HPDE6-E6E7 (cell line): Measurements from ENCODE around the gene SORCS2.

Experiments
- DNase-seq: peaks from one replicate; pipeline ENCODE4 v3.0.0; 2011; ENCODE audit warnings: missing footprints; ENCODE audit errors: extremely low spot score

SORCS2 gene

DNA sequence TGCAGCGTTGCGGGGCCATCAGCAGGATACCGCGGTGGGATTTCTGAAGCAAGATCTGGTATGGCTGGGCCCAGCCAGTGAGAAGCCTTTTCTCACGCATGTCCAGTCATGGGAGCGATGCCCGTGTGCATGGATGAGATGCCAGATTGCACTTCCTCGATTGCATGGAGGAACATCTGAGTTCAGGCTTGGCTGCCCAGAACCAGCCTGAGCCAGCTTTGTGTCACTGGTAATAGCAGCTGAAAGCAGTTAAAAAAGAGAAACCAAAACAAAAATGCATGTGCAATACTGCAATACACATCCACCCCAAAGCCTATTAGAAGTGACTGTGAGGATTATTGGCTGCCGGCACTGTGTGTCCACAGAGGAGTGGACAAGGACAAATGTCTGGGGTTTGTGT, 183.1 kb downstream of the SORCS2 start:
- DNase-seq = no peak

DNA sequence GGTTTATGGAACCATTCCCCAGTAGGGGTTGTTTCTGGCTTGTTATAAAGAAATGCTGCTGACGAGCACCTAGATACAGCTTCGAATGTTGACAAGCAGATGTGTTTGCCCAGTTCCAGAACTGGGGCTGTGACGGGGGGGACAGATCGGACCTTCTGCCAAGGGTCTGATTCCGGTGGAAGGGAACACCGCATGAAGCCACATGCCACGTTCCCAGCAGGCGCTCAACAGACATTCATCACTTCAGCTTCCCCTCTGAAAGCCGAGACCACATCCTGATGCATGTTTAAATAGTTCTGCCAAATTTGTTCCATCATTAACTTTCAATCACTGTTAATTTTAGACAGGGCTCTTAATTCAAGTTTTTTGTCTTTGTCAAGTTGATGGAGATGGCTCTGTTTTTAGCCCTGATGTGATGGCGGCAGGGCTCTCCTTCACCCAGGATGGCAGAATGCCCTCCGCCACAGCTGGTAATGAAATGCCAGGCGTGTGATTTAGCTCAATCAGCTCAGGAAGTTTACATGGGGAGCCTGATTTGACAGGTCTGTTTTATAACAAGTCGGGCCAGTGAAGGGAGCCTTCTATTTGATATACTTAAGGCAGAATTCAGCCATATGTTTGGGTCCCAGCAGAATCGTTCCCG, 185.0 kb downstream of the SORCS2 start:
- no peak for DNase-seq

DNA sequence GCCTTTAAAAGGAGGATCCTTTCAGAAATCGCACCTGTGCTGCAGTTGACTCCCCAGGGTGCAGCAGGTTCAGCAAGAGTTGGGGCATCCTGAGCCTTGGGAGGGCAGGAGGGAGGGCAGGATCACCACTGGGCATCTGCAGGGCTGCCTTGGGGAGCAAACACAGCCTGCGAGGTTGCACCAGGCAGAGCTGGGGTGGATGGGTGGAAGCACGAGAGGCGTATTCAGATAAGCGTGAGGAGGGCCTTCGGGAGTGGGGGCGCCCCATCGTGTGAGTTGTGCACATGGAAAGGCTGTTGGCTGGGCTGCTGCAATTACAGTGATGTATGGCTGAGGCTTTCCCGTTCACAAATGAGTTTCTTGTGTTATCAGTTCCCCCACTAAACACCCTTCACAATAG, 186.8 kb downstream of the SORCS2 start:
- no peak for DNase-seq

DNA sequence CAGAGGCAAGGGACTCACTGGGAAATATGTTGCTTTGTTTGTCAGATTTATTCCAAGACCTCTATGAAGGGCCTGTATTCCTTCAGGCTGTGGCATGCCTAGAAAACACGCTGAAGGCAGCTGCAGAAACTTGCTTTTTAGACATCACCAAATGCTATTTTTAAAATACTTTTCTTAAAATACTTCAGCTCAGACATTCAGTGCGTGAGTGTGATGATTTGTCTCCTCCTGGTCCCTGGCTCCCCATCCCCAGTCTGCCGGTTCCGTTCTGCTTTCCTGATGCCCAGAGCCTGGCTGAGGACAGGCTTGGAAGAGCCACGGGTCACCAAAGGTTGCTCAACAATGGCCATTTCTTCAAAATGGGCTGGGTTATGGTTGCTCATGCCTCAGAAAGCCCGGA, 187.4 kb downstream of the SORCS2 start:
- no peak for DNase-seq

DNA sequence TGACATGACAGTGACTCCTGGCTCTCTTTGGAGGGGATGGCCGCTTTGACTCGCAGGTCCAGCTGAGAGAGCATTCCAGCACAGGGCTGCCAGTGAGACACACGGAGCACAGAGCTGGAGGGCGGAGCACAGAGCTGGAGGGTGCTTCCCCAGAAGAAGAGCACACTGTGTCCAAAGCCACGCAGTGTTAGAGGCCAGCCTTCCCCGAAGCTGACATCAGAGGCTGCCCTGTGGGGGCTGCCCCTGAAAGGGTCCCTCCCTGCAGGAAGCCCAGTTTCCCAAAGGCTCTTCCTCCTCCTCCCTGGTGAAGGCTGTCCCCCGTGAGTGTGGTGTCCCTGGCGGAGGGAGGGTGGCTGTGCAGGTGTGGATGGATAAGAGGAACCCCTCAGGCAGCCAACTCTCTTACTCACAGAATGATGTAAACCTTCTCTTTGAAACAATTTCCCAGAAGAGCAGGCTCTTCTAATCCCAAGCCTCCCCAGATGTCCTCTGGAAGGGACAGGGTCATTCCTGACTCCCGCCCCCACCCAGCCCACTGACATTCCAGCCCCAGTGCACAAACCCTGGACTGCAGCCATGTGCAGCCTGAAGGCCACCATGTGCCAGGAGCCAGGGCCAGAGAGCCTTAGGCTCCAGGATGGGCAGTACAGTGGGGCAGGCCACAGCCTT, 189.0 kb downstream of the SORCS2 start:
- DNase-seq = no peak

DNA sequence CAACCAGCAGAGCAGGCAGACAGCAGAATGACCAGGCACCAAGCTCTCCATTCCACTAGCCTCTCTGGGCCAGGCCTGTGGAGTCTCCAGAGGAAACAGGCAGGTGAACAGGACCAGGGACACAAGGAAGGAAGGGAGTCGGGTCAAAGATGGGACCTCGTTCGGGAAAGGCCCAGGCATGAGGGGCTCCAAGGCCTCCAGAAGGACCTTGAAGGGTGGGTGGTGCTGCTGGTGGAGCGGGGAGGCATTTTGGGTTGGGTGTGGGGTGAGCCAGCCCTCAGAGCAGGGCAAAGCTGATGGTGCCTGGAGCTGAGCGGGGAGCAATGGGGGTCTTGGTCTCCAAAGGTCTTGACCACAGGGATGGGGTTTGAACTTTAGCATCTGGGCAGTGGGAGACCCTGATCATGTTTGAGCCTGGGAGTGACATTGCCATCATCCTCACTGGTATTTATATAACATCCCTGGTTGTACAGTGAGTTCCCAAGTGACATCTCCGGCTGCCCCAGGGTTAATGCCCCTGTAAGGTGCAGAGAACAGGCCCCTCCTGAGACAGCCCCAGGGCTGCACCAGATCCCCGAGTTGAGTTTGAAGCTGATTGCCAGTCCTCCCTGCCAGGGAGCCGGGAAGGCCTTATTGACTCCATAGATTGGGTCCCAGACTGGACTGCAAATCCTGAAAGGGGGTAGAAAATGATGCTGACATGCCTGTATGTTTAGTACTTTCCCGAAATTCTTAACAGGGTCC, 189.7 kb downstream of the SORCS2 start:
- no peak for DNase-seq

DNA sequence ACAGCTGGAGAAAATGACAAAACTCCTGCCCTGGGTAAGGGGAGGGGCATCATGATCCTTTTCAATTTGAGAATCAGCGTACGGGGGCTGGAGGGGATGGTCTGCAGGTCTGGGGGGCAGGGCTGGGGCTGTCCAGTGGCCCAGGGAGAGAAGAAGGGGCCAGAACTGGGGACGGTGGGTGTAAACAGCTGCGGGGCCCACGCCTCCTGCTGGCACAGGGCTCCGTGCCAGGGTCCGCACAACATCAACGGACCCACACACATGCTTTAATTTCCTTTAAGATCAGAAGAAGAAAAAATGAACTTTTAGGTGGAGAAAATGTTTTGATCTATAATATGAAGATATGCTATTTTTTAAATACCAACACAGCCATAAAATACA, 190.3 kb downstream of the SORCS2 start:
- DNase-seq = no peak

DNA sequence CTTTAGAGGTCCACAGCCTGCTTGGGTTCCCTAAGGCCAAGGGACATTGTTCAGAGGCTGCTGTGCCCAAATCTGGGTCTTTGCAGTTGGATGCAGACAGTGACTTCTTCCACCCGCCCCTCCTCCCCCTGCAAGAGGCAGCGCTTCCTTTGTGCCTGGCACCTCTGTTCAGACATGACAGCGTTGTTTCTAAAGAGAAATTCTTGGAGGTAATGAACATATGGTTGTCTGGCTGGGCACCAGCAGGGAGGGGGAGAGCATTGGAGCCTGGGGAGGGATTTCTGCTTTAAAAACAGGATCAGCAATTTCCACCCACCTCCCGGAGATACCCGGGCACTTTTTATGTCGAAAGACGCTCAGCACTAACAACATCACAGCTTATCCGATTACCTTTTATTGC, 190.9 kb downstream of the SORCS2 start:
- no peak for DNase-seq

DNA sequence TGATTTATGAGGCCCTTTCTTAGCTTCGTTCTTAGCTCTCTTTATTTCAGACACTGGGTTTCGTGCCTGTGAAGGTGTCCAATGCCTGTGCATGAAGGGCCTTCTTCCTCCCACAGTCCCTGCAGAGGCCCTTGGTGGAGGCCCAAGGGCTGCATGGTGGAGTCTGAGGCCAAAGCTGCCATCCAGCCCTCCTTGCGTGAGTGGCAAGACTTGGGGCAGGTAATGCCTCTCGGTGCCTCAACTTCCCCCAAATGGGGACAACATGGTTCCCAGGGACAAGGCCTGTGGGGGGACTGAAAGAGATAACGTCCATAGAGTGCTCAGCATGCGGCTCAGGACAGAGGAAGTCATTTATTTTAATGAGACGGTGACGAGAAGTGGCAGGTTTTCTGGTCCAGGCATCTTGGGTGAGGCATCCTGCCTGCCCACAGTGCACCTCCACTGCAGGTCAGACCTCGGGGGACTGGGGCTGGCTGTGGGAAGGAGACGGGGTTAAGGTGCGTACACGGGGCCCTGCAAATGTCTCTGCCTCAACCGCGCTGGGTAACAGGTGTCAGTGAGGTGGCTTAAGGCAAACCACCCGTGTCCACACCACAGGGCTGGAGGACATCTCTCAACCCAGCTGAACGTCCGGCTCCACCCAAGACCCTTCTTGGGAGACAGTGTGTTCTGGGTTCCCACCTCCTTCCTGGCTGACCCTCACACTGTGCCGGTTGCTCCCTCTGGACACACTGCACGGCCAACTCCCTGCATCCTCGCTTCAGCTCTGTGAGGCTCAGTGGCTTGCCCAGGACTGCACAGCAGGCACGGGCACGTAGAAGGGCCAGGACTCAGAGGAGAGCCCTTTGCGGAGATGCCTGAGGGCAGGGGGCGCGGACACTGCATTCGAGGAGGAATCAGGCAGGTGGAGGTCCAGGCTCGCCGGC, 191.9 kb downstream of the SORCS2 start:
- no peak for DNase-seq

DNA sequence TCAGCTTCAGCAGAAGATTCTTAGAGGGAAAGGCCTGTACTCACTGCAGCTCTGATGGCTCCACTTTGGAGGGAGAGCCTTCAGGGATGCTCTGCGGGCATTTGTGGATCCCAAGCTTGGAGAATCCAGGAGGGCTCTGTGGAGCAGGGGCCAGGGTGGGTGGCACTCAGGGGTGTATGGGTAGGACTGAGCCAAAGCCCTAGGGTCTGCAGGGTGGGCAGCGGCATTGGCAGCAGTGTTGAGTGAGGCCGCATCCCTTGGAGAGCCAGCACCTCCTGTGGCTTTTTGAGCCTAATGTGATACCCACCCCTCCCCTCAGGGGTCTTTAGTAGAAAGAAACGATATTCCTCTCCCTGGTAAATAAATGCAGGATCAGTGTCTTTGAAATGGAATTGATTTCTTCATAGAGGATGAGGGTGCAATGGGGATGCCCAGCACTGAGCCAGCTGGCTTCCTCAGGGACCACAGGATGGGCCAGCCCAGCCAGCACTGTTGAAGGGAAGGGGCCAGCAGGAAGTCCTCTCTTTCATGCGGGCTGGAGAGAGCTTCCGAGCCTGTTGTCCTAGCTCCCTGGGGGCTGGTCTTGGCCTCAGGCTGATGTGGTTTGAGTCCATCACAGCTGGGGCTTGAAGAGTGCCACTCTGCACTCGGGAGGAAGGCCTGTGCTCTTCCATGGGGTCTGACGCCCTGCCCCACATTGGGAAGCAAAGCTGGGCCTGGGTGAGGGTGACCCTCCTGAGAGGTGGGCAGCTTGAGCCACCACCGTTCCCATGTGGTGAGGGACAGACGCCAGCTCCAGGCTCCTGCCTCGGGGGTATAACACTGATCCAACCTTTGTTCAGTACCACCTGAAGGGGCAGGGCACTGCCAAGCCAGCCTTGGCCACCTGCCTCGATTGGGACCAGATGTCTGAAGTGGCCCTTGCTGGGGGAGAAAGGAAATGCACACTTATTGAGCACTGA, 192.9 kb downstream of the SORCS2 start:
- no peak for DNase-seq

DNA sequence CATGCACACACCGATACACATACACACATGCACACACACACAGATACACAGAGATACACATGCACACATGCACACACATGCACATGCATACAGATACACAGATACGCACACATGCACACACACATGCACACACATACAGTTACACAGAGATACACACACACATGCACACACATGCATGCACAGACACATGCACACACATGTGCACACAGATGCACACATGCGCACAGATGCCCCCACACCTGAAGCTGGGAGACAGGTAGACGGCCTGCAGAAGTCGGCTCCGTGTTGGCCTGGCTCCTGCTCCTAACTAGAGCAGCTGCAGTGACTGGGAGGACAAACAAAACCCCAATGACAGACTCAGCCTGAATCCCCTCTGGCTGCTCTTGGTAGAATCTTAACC, 195.6 kb downstream of the SORCS2 start:
- DNase-seq = no peak

DNA sequence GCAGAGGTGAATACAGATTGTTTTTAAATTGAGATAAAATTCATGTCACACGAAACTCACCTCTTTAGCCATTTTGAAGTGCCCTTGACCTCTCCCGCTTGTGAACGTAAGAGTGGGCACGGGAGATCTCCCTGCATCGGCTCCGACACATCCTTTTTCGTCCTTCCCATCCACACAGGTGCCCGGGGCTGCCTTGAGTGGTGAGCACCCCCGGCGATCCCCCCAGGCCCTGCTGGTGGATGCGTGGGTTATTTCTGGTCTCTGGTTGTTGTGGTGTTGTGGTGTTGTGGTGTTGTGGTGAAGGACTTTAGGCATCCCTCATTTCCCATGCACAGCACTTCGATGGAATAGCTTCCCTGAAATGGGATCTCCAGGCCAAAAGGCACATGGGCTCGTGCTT, 196.3 kb downstream of the SORCS2 start:
- no peak for DNase-seq

DNA sequence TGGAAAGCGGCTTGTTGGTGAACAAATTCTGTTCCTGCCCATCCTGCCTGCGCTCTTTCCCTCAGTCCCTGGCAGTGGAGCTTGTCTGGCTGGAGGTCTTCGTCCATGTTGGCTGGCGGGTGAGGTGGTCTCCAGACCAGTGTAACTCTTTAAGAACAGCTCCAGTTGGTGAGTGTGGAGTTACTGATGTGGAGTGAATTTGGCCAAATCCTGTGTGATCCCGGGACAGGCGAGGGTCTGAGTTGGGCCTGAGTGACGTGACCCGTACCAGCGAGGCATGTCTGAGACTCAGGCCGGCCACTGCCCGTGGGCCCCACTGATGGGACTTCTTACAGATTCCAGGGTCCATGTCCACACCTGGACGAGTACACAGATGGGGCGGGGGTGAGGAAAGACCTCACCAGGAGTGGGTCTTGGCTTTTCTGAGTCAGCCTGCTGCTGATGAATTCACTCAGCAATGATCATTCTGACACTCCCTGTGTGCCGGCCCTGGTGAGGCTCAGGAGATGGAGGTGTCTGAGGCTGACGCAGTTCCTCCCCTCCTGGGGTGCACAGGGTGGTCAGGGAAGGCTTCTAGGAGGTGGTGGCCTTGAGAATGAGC, 196.9 kb downstream of the SORCS2 start:
- no peak for DNase-seq

DNA sequence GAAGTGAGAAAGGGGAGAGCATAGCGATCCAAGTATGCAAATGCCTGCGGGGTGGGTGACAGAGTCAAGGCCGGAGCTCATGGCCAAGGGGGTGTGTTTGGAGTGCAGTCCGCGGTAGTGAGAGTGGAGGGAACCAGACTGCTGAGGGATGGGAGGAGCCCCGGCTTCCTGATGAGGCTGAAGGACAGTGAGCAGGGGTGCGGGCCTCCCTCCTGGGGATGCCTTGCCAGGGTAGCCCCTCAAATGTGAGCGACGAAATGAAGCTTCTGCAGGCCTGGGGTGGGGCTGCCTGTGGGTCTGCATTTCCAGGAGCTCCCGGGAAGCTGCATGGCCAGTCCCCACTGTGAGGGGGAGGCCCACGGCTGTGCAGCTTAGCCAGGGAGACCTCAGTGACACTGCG, 197.4 kb downstream of the SORCS2 start:
- no peak for DNase-seq

DNA sequence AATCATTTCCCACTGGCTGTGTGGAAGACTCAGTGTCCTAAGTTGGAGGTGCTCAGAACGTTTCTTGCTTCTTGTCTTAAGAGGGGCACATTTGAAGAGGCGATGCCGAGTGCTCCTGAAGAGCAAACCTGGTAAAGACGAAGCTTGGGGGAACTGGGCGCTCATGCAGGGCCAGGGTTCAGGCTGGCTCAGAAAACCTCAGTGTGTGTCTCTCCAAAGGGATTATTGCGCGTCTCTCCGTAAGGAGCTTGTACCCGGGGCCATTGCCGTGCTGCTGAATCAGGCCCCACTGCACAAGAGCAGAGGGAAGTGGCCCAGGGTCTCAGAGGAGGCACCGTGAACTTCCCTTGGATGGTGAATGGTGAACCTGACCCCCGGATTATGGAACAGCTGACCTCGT, 198.0 kb downstream of the SORCS2 start:
- no peak for DNase-seq

DNA sequence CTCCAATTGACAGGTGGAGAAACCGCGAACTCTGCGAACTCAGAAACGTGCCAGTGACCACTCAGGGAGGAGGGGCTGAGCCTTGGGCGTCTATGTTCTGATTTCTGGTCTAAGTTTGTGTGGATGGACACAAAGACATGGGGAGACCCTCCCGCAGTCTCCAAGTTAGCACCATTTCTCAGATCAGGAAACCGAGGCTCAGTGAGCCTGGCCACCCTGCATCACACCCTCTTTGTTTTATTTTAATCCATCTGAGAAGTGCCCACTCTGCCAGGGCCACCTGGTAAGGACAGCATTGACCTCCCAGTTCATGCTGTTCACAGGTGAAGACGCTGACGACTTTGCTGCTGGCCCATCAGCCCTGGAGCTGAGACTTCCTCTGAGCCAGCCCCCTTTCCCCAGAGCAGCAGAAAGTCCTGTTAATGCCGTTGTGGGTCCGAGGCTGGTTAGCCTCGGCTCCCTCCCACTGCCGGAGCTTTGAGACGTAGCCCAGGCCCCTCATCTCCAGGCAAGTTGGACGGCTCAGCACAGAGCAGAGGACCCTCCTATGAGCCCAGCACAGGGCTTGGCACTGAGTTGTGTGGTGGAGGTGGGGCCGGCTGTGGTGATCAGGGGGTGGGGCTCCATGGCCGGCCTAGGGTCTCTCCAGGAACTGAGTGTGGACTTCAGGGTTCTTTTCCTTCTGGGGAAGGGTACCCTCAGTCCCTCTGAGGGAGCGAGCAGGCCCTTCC, 198.7 kb downstream of the SORCS2 start:
- no peak for DNase-seq

DNA sequence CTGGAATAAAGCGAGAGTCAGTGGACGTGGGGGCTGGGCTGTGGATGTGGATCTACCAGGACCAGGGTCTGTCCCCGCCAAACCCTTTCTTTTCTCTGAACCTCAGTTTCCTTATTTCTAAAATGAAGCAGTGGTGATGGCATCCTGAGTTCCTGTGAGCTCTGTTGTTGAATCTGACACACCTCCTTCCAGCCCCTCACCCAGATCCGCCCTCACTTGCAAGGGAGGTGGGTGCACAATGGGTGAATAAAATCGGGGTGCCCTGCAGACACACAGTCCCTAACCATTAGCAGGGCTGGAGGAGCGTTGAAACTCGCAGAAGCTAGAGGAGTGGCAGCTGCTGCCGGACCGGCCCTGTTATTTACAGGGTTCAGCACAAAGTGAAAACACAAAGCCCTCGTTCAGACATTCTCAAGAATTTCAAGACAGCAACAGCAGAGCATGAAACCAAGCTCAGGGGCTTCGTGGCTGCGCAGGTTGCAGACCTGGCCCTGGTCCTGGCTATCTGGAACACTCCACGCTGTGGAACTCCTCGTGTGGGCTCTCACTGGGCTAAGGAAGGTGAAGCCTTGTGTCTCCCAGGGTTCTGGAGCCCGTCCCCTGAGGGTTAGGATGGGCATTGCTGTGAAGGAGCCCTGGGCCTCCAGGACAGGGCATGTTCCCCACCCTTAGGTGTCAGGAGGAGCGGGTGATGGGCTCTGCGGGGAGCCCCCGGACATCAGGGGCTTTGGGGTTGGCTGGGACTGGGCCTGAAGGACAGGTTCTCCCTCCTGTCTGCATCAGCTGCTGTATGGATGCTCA, 199.5 kb downstream of the SORCS2 start:
- DNase-seq = no peak

DNA sequence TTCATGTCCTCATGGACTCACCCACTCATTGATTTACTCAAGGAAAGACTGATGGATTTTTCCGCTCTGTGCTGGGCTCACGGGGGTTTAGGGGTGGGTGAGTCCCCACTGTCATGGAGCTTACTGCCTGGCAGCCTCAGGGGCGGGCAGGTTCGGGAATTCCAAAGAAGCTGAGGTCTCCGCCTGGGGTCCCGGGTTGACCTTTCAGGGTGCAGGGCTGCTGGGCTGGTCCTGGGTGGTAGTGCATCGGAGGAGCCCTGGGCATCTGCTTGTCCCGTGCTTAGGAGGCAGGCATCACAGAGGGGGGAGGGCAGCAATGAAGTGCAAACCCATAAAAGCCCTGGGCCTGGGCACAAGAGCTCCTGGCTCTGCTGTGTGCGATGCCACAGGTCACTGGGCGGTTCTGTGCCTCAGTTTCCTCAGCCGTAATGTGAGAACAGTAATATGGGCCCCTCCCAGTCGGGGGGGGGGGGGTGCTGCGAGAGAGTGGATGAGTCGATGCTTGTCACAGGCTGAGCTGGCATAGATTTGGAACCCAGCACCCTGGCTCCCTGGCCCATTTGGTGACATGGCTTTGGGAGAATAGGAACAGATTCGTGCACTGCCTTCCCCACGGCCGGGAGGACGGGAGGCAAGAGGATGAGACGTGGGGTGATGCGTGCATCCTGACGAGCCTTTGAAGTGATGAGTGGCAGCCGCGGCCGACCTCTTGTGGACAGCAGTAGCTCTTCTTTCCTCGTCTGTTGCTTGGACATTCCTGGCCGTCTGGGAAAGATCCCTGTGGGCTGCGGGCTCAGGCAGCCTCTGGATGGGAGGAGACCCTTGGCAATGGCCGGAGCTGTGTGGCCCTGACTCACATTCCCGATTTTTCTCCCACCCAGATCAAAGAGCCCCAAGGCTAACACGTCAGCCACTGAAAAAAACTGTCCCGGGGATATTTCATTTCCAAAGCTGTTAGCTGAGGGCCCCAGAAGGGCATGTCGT, 200.4 kb downstream of the SORCS2 start:
- DNase-seq = no peak
